Type B pancreatic cell (in vitro differentiated cells): ENCODE results near the gene CEBPB. TPM values are rescaled to one million over a fixed set of nuclear protein-coding genes. Genes with fewer than 3 reads are reported as not detected.

Source experiments
- DNase-seq: peaks from one replicate; pipeline ENCODE4 v3.0.0; 2021; ENCODE audit warnings: mixed read lengths; ENCODE audit not compliant: unreplicated experiment; ENCODE audit errors: extremely low spot score
- H3K27ac Mint-ChIP-seq: 2 replicates; pipeline ENCODE4 v1.8.0; 2021; ENCODE audit warnings: mild to moderate bottlenecking, mixed read lengths
- H3K27me3 Mint-ChIP-seq: 2 replicates; pipeline ENCODE4 v1.8.0; 2021; ENCODE audit warnings: mixed read lengths
- H3K36me3 Mint-ChIP-seq: 2 replicates; pipeline ENCODE4 v1.8.0; 2021; ENCODE audit warnings: mixed read lengths
- H3K4me1 Mint-ChIP-seq: one replicate; pipeline ENCODE4 v1.8.0; 2021; ENCODE audit warnings: mixed read lengths; ENCODE audit not compliant: unreplicated experiment
- H3K4me3 Mint-ChIP-seq: 2 replicates; pipeline ENCODE4 v1.8.0; 2021; ENCODE audit warnings: mild to moderate bottlenecking, mixed read lengths
- H3K9me3 Mint-ChIP-seq: 2 replicates; pipeline ENCODE4 v1.8.0; 2021; ENCODE audit warnings: mixed read lengths
- total RNA-seq: library from RNA; stranded (reverse); gene quantifications from 2 replicates; pipeline ENCODE4 v1.2.1, GENCODE V29; 2021; ENCODE audit warnings: low replicate concordance
- TF ChIP-seq, protein P1 (sequence below): fragments of 200-600 bp; sonication (generic); conservative IDR thresholded peaks from 2 replicates; pipeline ENCODE4 v1.5.0; 2021; ENCODE audit warnings: antibody characterized with exemption, mild to moderate bottlenecking

CEBPB gene
- total RNA-seq, 1 donor from 2014 or later, result 23.0 TPM

DNA sequence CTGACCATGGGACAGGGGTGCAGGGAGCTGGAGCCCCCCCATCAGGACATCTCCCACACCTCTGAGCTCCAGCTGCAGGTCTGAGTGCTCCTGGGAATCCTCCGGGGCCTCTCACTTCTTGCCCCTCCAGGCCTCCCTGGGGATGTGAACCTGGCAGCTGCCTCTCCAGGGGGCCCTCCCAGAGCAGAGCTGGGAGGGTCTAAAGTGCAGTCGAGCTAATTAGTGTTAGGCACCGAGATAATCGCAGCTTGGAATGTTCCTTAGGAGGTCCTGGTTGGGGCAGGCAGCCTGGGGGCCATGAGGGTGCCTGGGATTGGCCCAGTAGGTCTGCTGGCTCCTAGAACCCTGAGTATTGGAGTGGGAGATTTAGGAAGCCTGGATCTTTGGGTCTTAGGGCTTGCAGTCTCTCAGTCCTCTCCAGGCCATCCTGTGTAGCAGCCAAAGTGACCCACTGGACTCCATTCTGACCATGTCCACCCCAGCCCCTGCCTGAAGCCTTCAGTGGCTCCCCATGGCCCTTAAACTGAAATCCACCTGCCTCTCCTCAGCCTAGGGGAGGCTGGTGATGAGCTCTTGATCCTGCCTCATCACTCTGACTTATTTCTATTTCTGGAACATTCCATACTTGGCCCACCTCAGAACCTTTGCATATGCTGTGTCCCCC is 26.0 kb downstream of the CEBPB start:
- TF ChIP-seq, protein P1, sequence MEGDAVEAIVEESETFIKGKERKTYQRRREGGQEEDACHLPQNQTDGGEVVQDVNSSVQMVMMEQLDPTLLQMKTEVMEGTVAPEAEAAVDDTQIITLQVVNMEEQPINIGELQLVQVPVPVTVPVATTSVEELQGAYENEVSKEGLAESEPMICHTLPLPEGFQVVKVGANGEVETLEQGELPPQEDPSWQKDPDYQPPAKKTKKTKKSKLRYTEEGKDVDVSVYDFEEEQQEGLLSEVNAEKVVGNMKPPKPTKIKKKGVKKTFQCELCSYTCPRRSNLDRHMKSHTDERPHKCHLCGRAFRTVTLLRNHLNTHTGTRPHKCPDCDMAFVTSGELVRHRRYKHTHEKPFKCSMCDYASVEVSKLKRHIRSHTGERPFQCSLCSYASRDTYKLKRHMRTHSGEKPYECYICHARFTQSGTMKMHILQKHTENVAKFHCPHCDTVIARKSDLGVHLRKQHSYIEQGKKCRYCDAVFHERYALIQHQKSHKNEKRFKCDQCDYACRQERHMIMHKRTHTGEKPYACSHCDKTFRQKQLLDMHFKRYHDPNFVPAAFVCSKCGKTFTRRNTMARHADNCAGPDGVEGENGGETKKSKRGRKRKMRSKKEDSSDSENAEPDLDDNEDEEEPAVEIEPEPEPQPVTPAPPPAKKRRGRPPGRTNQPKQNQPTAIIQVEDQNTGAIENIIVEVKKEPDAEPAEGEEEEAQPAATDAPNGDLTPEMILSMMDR, result no peak
- Mint-ChIP-seq H3K4me1 (peaks cover 21% of the 10 kb centered on the region), H3K36me3 (no peaks in the 10 kb centered on the region), H3K27ac (peak overlapping the region; percentile 94), H3K4me3 (peak overlapping the region; percentile 31), H3K27me3 (no peaks in the 10 kb centered on the region), H3K9me3 (no peaks in the 10 kb centered on the region)
- DNase-seq, result no peak

DNA sequence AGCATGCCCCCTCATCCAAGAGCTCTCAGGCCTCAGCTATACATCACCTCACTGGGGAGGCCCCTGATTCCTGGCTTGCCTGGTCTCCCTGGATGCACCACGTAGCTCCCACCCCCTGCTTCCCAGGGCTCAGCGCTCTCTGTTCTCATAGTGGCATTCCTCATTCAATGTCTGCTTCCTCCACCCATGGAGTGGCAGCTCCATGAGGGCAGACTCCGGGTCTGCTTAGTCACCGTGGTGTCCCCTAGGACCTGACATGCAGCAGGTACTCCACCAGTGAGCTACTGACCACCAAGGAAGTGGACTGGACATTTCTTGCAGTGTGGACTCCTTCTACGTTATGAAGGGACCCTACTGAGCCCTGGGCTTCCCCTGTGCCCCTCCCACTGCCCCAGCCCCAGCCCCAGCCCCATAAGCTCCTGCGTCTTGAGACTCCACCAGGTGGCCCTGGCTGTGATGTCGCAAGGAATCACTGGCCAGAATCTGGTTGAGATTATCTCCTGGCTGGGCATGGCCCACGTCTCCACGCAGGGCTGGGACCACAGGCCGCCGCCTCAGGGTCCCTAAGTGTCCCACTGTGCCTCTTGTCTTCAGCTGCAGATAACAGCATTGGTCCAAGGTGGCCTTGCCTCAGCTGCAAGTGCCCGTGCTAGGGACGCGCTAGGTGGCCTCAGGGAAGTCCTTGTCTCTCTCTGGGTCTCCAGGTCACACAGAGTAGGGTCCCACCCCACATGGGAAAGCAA is 26.7 kb downstream of the CEBPB start:
- peaks cover 27% of the 10 kb centered on the region for H3K4me1 Mint-ChIP-seq
- no peaks in the 10 kb centered on the region for H3K27me3 Mint-ChIP-seq
- no peak for DNase-seq
- H3K27ac Mint-ChIP-seq, result peak overlapping the region; percentile 94
- H3K36me3 Mint-ChIP-seq, result no peaks in the 10 kb centered on the region
- H3K9me3 Mint-ChIP-seq, result no peaks in the 10 kb centered on the region
- H3K4me3 Mint-ChIP-seq, result peak overlapping the region; percentile 31
- TF ChIP-seq, protein P1, result no peak

GRCh38 chr20:50218987-50219435 is 28.4 kb downstream of the CEBPB start:
- H3K4me1 Mint-ChIP-seq, result peaks cover 22% of the 10 kb centered on the region
- no peak overlapping the region for H3K4me3 Mint-ChIP-seq
- H3K27ac Mint-ChIP-seq, result peak overlapping the region; percentile 52
- H3K27me3 Mint-ChIP-seq, result no peaks in the 10 kb centered on the region
- H3K36me3 Mint-ChIP-seq, result no peaks in the 10 kb centered on the region
- DNase-seq, result no peak
- H3K9me3 Mint-ChIP-seq, result no peaks in the 10 kb centered on the region
- TF ChIP-seq, protein P1, result no peak

DNA sequence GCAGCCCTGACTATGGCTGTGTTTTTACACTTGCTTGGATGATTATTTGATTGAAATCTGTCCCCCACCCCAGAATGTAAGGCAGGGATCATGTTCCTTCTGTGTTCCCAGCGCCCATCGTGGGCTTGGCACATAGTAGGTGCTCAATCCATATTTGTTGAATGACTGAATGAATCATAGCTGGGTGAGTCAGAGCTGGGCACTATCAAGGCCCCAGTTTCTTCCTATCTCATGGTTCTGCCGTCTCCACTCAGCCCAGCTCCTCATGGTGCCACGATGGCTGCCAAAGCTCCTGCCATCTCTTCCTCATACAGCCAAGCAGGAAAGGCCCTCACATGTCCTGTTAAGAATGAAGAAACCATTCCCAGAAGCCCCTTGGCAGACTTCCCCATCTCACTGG is 29.0 kb downstream of the CEBPB start:
- DNase-seq, result no peak
- Mint-ChIP-seq H3K36me3 (no peaks in the 10 kb centered on the region), H3K27me3 (no peaks in the 10 kb centered on the region), H3K4me1 (peaks cover 22% of the 10 kb centered on the region), H3K9me3 (no peaks in the 10 kb centered on the region), H3K4me3 (no peak overlapping the region), H3K27ac (no peak overlapping the region)
- TF ChIP-seq, protein P1, result no peak

DNA sequence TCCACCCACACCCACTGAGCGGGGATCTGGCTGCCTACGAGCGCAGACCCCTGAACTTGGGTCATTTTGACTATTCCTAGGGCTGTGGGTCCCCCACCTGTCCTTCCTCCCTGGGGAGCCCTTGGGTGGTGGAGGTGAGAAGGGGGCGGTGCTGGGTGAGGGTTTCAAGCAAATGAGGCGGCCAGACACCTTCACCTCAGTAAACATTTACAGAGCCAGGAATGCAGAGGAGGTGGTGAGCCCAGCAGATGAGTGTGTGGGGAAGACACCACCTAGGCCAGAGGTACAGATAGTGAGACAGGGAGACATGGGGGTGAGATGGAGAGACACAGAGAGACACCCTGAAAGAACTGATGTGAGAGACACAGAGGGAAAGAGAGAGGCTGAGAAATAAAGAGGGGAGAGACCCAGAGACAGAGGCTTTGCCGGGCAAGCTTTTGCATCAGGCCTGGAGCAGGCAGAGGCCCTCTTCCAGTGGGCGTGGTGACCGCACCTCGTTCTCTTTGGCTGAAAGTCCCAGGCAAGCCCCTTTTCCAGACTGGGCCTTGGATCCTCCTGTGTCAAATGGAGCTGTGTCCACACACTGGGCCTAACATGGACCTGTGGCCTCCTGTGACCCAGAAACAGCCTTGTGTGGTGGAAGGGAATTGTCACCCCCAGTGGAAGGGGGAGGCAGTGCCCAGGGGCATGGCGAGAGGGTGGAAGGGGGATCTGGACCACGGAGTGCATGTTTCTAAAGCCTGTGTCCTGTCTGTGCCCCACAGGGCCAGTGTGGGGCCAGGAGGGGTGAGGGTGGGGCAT is 29.7 kb downstream of the CEBPB start:
- Mint-ChIP-seq H3K4me1 (peaks cover 20% of the 10 kb centered on the region), H3K27me3 (no peaks in the 10 kb centered on the region), H3K36me3 (no peaks in the 10 kb centered on the region), H3K27ac (peak overlapping the region; percentile 75), H3K4me3 (no peak overlapping the region), H3K9me3 (no peaks in the 10 kb centered on the region)
- DNase-seq, result no peak
- TF ChIP-seq, protein P1, result no peak
